Hepatocyte (in vitro differentiated cells): Measurements from ENCODE around the gene KANK3.

Experiments
- EZH2 ChIP-seq: fragments of 200-600 bp; sonication (generic); IDR thresholded peaks from 2 replicates; pipeline ENCODE4 v1.6.1; 2016; ENCODE audit warnings: antibody characterized with exemption, mild to moderate bottlenecking, borderline replicate concordance
- TF ChIP-seq, protein P1 (sequence below): fragments of 200-600 bp; sonication (generic); IDR thresholded peaks from 2 replicates; pipeline ENCODE4 v1.5.1; 2016; ENCODE audit warnings: antibody characterized with exemption, mild to moderate bottlenecking; ENCODE audit not compliant: poor library complexity

DNA sequence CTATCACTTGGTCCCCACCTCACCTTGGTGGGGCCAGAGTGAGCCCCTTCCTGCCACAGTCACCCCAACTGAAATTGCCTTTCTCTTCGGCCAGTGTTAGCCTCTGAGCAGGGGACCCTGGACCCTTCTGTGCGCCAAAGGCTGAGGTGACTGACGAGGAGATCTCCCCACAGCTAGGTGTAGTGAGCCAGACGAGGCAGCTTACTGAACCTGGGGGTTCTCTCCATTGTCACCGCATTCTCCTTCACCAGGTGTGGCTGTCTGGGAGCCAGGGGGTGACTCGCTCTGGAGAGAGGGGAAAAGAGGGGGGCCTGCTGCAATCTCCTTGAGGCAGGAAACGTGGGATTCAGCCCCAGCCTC is 20.4 kb downstream of the KANK3 start:
- TF ChIP-seq, protein P1, sequence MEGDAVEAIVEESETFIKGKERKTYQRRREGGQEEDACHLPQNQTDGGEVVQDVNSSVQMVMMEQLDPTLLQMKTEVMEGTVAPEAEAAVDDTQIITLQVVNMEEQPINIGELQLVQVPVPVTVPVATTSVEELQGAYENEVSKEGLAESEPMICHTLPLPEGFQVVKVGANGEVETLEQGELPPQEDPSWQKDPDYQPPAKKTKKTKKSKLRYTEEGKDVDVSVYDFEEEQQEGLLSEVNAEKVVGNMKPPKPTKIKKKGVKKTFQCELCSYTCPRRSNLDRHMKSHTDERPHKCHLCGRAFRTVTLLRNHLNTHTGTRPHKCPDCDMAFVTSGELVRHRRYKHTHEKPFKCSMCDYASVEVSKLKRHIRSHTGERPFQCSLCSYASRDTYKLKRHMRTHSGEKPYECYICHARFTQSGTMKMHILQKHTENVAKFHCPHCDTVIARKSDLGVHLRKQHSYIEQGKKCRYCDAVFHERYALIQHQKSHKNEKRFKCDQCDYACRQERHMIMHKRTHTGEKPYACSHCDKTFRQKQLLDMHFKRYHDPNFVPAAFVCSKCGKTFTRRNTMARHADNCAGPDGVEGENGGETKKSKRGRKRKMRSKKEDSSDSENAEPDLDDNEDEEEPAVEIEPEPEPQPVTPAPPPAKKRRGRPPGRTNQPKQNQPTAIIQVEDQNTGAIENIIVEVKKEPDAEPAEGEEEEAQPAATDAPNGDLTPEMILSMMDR, result no peak
- no peak for TF ChIP-seq EZH2
